K562 (cell line): ENCODE data around the gene ATP1A3. TPM values are rescaled to one million over a fixed set of nuclear protein-coding genes. Genes with fewer than 3 reads are reported as not detected.
A peak's percentile ranks its signal among the peaks of the same experiment; 100 is the strongest.

Experiments
- BMI1 ChIP-seq: fragments of 150-350 bp; IDR thresholded peaks from 2 replicates; pipeline ENCODE4 v1.6.1; 2014; ENCODE audit warnings: low read length
- E2F8 ChIP-seq: fragments of 450-650 bp; IDR thresholded peaks from 2 replicates; pipeline ENCODE4 v1.7.1; 2018; ENCODE audit warnings: mild to moderate bottlenecking, low read depth; ENCODE audit not compliant: partially characterized antibody
- ESRRB ChIP-seq: fragments of 250-450 bp; sonication (Bioruptor Pico); IDR thresholded peaks from 2 replicates; pipeline ENCODE4 v1.5.0; 2020; ENCODE audit warnings: mild to moderate bottlenecking, moderate library complexity, borderline replicate concordance
- FOXK1 ChIP-seq: sonication (generic); formaldehyde crosslinking; IDR thresholded peaks from 2 replicates; pipeline ENCODE4 v1.8.0; 2022; ENCODE audit warnings: missing genetic modification reagents, mild to moderate bottlenecking, borderline replicate concordance
- FOXP4 ChIP-seq: sonication (generic); formaldehyde crosslinking; IDR thresholded peaks from 2 replicates; pipeline ENCODE4 v1.8.0; 2022; ENCODE audit warnings: mild to moderate bottlenecking, missing genetic modification reagents, borderline replicate concordance
- GMEB1 ChIP-seq: fragments of 250-450 bp; sonication (Bioruptor Pico); IDR thresholded peaks from 2 replicates; pipeline ENCODE4 v1.4.0; 2020; ENCODE audit warnings: mild to moderate bottlenecking
- HMG20B ChIP-seq: fragments of 250-450 bp; sonication (Bioruptor Pico); IDR thresholded peaks from 2 replicates; pipeline ENCODE4 v1.5.0; 2021; ENCODE audit warnings: mild to moderate bottlenecking
- HMGN3 ChIP-seq: IDR thresholded peaks from 2 replicates; pipeline ENCODE4 v1.6.1; 2011; ENCODE audit warnings: borderline replicate concordance, low read depth, mild to moderate bottlenecking, mixed read lengths, low read length; ENCODE audit not compliant: insufficient read length; ENCODE audit errors: extremely low read depth
- KHSRP ChIP-seq: fragments of 450-650 bp; IDR thresholded peaks from 2 replicates; pipeline ENCODE4 v1.6.1; 2017
- LARP7 ChIP-seq: fragments of 450-650 bp; IDR thresholded peaks from 2 replicates; pipeline ENCODE4 v1.6.1; 2016
- MCM2 ChIP-seq: fragments of 450-650 bp; IDR thresholded peaks from 2 replicates; pipeline ENCODE4 v1.6.1; 2017; ENCODE audit warnings: low read depth, mild to moderate bottlenecking
- MTA3 ChIP-seq: fragments of 450-650 bp; formaldehyde crosslinking; IDR thresholded peaks from 2 replicates; pipeline ENCODE4 v1.6.1; 2017; ENCODE audit warnings: mild to moderate bottlenecking, borderline replicate concordance
- PHF8 ChIP-seq: fragments of 200-600 bp; sonication (generic); IDR thresholded peaks from 2 replicates; pipeline ENCODE4 v1.6.1; 2012; ENCODE audit warnings: mixed run types, mild to moderate bottlenecking, inconsistent platforms, low read length, moderate library complexity, borderline replicate concordance
- PRPF4 ChIP-seq: fragments of 200-400 bp; formaldehyde crosslinking; IDR thresholded peaks from one replicate; pipeline ENCODE4 v1.6.1; 2017; ENCODE audit warnings: low read length, low read depth, mild to moderate bottlenecking; ENCODE audit not compliant: insufficient read depth, poor library complexity, severe bottlenecking
- SETDB1 ChIP-seq: IDR thresholded peaks from one replicate; pipeline ENCODE4 v1.6.1; 2012; ENCODE audit warnings: low read length, control low read depth, inconsistent platforms
- SNIP1 ChIP-seq: fragments of 450-650 bp; IDR thresholded peaks from 2 replicates; pipeline ENCODE4 v1.7.1; 2017; ENCODE audit warnings: low read depth, mild to moderate bottlenecking
- TBL1XR1 ChIP-seq, 2 experiments: IDR thresholded peaks; 2 replicates each; pipeline ENCODE4 v1.6.1; 2012; ENCODE audit warnings: improper control_type of control experiment in 2 of 2, low read length in 2 of 2, mild to moderate bottlenecking in 1 of 2
- UBTF ChIP-seq, 2 experiments: IDR thresholded peaks; 2 replicates each; pipeline ENCODE4 v1.6.1; 2012; ENCODE audit warnings: improper control_type of control experiment in 2 of 2, low read depth in 2 of 2, low read length in 2 of 2, borderline replicate concordance in 1 of 2
- polyA plus RNA-seq, 8 experiments: library from polyadenylated mRNA; depleted of rRNA in 4 of 8; stranded (reverse) in 5 of 8; unstranded in 3 of 8; fragments of >200 nt; fragmentation: Nextera tagmentation in 2 of 8; fragmentation: Illumina TruSeq in 1 of 8; extraction: Ambion mirVana in 2 of 8; extraction: Trizol in 1 of 8; gene quantifications; 2 replicates each; pipeline versions ENCODE4 v1.2.1 to v1.2.3, GENCODE V29; 2011 to 2014; ENCODE audit warnings: inconsistent platforms in 1 of 8, missing spikeins in 1 of 8
- total RNA-seq, 7 experiments: library from RNA; depleted of rRNA in 6 of 7; stranded (reverse); fragments of >200 nt in 6 of 7; fragmentation: Illumina TruSeq in 2 of 7; extraction: Trizol in 2 of 7; gene quantifications; 2 replicates each; pipeline versions ENCODE4 v1.2.1 to v1.2.3, GENCODE V29; 2011 to 2021; ENCODE audit warnings: low replicate concordance in 1 of 7

The ATP1A3 gene
- total and polyA plus RNA-seq, 9 of the 15 experiments (the other 6 are each of a cell fraction or from before 2014, with no cell fraction given), result 0.03 to 1.0 (median 0.17) TPM; not detected in 3

- TF ChIP-seq SETDB1, result no peak
- TF ChIP-seq PHF8, result peak; percentile 50; the same call in 1 of the 2 replicates
- TF ChIP-seq KHSRP, result no peak
- no peak for TF ChIP-seq UBTF (IDR thresholded peaks at IDR 0.05; ENCODE audit: borderline replicate concordance in 1 of 2, low read depth in 2 of 2, low read length in 2 of 2)
- TF ChIP-seq FOXK1, result no peak
- TF ChIP-seq MTA3, result no peak
- TF ChIP-seq MCM2, result no peak
- TF ChIP-seq HMG20B, result no peak
- TF ChIP-seq E2F8, result peak; percentile 23
- no peak for TF ChIP-seq GMEB1 (CRISPR knock-in tag)
- TF ChIP-seq LARP7, result no peak
- no peak for TF ChIP-seq BMI1
- TF ChIP-seq TBL1XR1 (IDR thresholded peaks at IDR 0.05; ENCODE audit: low read length in 2 of 2), result no peak
- no peak for TF ChIP-seq FOXP4 (CRISPR knock-in tag)
- no peak for TF ChIP-seq PRPF4
- TF ChIP-seq ESRRB, result no peak
- no peak for TF ChIP-seq SNIP1
- no peak for TF ChIP-seq HMGN3
Observed at GRCh38 chr19:41939861-41940730, 53.9 kb downstream of the ATP1A3 start (continued).
